K562 (cell line): Measurements from ENCODE around the gene PLCL1. TPM values are rescaled to one million over a fixed set of nuclear protein-coding genes. Genes with fewer than 3 reads are reported as not detected.

Experiments used
- ATAC-seq: fragments of 200-7000 bp; cut with Tn5 transposase; 3 replicates; pipeline ENCODE4 v1.9.1; 2020; ENCODE audit warnings: moderate library complexity
- BruUV-seq: library from RNA; stranded (reverse); fragments of 400-500 nt; replicated peaks from 2 replicates; lab custom pipeline; 2021; lab: Mats Ljungman, UMichigan
- CTCF ChIA-PET: fragments of 300-600 bp; formaldehyde crosslinking; extraction: SDS; loops from one replicate; lab custom pipeline; 2021; ENCODE audit warnings: low intra/inter-chr PET ratio; lab: Yijun Ruan, JAX
- POLR2A ChIA-PET: fragments of 300-600, 350-650 bp; sonication (Branson Sonifier 250); formaldehyde crosslinking; extraction: SDS; loops from one replicate; lab custom pipeline; 2021; ENCODE audit warnings: antibody characterized with exemption, inconsistent platforms; lab: Yijun Ruan, JAX
- DNase-seq, 4 experiments: peaks; one replicate each; pipeline versions ENCODE4 v3.0.0 to v3.0.0-alpha.2; 2011 to 2018; ENCODE audit warnings: low spot score in 3 of 4, mixed read lengths in 3 of 4; ENCODE audit errors: extremely low read depth in 1 of 4
- FAIRE-seq: peaks from 2 replicates; lab custom pipeline; 2011; peaks lifted over from hg19 to GRCh38; lab: Jason Lieb, UNC
- H2AFZ ChIP-seq: 2 replicates; pipeline ENCODE4 v1.6.0; 2011; ENCODE audit warnings: low read depth, low read length, control low read depth, inconsistent platforms
- H3K27ac ChIP-seq: fragments of 200-600 bp; 3 replicates; pipeline ENCODE4 v1.8.0; 2011; ENCODE audit warnings: low read depth, mild to moderate bottlenecking, control low read depth, inconsistent platforms, low read length, moderate library complexity, mixed read lengths; ENCODE audit errors: extremely low read depth
- H3K27me3 ChIP-seq, 2 experiments: fragments of 300-600 bp in 1 of 2; 2 replicates in 1 of 2; 3 replicates in 1 of 2; pipeline versions ENCODE4 v1.6.0 to v1.8.0; 2011; ENCODE audit warnings: inconsistent platforms in 2 of 2, low read length in 2 of 2, mild to moderate bottlenecking in 1 of 2, mixed read lengths in 1 of 2, moderate library complexity in 1 of 2; ENCODE audit not compliant: control insufficient read depth in 2 of 2, insufficient read depth in 2 of 2
- H3K36me3 ChIP-seq: fragments of 300-600 bp; 3 replicates; pipeline ENCODE4 v1.8.0; 2011; ENCODE audit warnings: mild to moderate bottlenecking, low read length, inconsistent platforms; ENCODE audit not compliant: control insufficient read depth, insufficient read depth
- H3K4me1 ChIP-seq, 2 experiments: fragments of 200-600 bp in 1 of 2; replicated peaks in 1 of 2; 2 replicates in 1 of 2; 3 replicates in 1 of 2; pipeline versions ENCODE4 v1.5.1 to v1.8.0; 2011; ENCODE audit warnings: inconsistent platforms in 2 of 2, low read length in 2 of 2, mild to moderate bottlenecking in 1 of 2, mixed read lengths in 1 of 2, moderate library complexity in 1 of 2; ENCODE audit not compliant: control insufficient read depth in 2 of 2, insufficient read depth in 2 of 2
- H3K4me2 ChIP-seq: 2 replicates; pipeline ENCODE4 v1.6.1; 2011; ENCODE audit warnings: low read length, control low read depth, inconsistent platforms, mixed read lengths; ENCODE audit not compliant: insufficient read depth
- H3K4me3 ChIP-seq: fragments of 200-600 bp; sonication (generic), shearing (Covaris generic); 2 replicates; pipeline ENCODE4 v1.5.1; 2016; ENCODE audit warnings: control low read depth, inconsistent platforms
- H3K79me2 ChIP-seq: fragments of 200-600 bp; 3 replicates; pipeline ENCODE4 v1.8.0; 2011; ENCODE audit warnings: low read length, inconsistent platforms; ENCODE audit not compliant: control insufficient read depth, insufficient read depth
- H3K9ac ChIP-seq, 2 experiments: 2 replicates each; pipeline versions ENCODE4 v1.6.0 to v1.6.1; 2011; ENCODE audit warnings: low read depth in 2 of 2, low read length in 2 of 2, control low read depth in 1 of 2, inconsistent platforms in 1 of 2, mild to moderate bottlenecking in 1 of 2, mixed read lengths in 1 of 2; ENCODE audit not compliant: insufficient read depth in 1 of 2
- H3K9me1 ChIP-seq: one replicate; pipeline ENCODE4 v1.6.0; 2011; ENCODE audit warnings: inconsistent platforms, mild to moderate bottlenecking, low read length, moderate library complexity; ENCODE audit not compliant: control insufficient read depth, insufficient read depth
- H3K9me3 ChIP-seq: replicated peaks from 2 replicates; pipeline ENCODE4 v1.5.1; 2011; ENCODE audit warnings: low read depth, low read length, inconsistent platforms; ENCODE audit not compliant: control insufficient read depth, insufficient read depth
- H4K20me1 ChIP-seq: replicated peaks from 2 replicates; pipeline ENCODE4 v1.6.1; 2011; ENCODE audit warnings: low read length, inconsistent platforms, mixed read lengths; ENCODE audit not compliant: control insufficient read depth, insufficient read depth
- ARID2 ChIP-seq: fragments of 450-650 bp; IDR thresholded peaks from 2 replicates; pipeline ENCODE4 v1.6.1; 2017; ENCODE audit warnings: antibody characterized with exemption, mild to moderate bottlenecking
- CTCF ChIP-seq, 3 experiments: IDR thresholded peaks in 2 of 3; conservative IDR thresholded peaks in 1 of 3; 2 replicates each; pipeline ENCODE4 v1.5.1; 2011 to 2012; ENCODE audit warnings: low read length in 3 of 3, mild to moderate bottlenecking in 3 of 3, control low read depth in 2 of 3, improper control_type of control experiment in 1 of 3, inconsistent platforms in 1 of 3, low read depth in 1 of 3, mixed read lengths in 1 of 3, moderate library complexity in 1 of 3; ENCODE audit not compliant: insufficient read depth in 2 of 3
- EP400 ChIP-seq: fragments of 450-650 bp; IDR thresholded peaks from 2 replicates; pipeline ENCODE4 v1.6.1; 2017; ENCODE audit warnings: antibody characterized with exemption, mild to moderate bottlenecking, moderate library complexity
- MECOM ChIP-seq: fragments of 250-450 bp; sonication (Bioruptor Pico); IDR thresholded peaks from 2 replicates; pipeline ENCODE4 v1.8.0; 2022; ENCODE audit warnings: inconsistent platforms
- MGA ChIP-seq: fragments of 450-650 bp; IDR thresholded peaks from 2 replicates; pipeline ENCODE4 v1.6.1; 2016; ENCODE audit warnings: mild to moderate bottlenecking, moderate library complexity
- MTF1 ChIP-seq: fragments of 250-450 bp; sonication (Bioruptor Pico); IDR thresholded peaks from 2 replicates; pipeline ENCODE4 v1.9.0; 2021; ENCODE audit warnings: moderate library complexity, mild to moderate bottlenecking, inconsistent platforms, borderline replicate concordance
- NBN ChIP-seq: fragments of 450-650 bp; IDR thresholded peaks from 2 replicates; pipeline ENCODE4 v1.6.1; 2016; ENCODE audit warnings: low read depth, mild to moderate bottlenecking
- NONO ChIP-seq, 2 experiments: fragments of 200-400 bp in 1 of 2; fragments of 450-650 bp in 1 of 2; formaldehyde crosslinking in 1 of 2; IDR thresholded peaks; 2 replicates each; pipeline ENCODE4 v1.6.1; 2017; ENCODE audit warnings: low read depth in 2 of 2, mild to moderate bottlenecking in 2 of 2, moderate library complexity in 2 of 2, low read length in 1 of 2
- in situ Hi-C: fragments of 300-500 bp; cut with MboI; formaldehyde crosslinking; loops from 4 replicates; pipeline ENCODE4 v1.15.0; 2018; ENCODE audit warnings: inconsistent platforms, mixed read lengths
- intact Hi-C: fragments of 100-400 bp; cut with micrococcal nuclease; formaldehyde crosslinking; loops from 2 replicates; pipeline ENCODE4 v1.14.2; 2022
- polyA plus RNA-seq, 8 experiments: library from polyadenylated mRNA; depleted of rRNA in 4 of 8; stranded (reverse) in 5 of 8; unstranded in 3 of 8; fragments of >200 nt; fragmentation: Nextera tagmentation in 2 of 8; fragmentation: Illumina TruSeq in 1 of 8; extraction: Ambion mirVana in 2 of 8; extraction: Trizol in 1 of 8; gene quantifications; 2 replicates each; pipeline versions ENCODE4 v1.2.1 to v1.2.3, GENCODE V29; 2011 to 2014; ENCODE audit warnings: inconsistent platforms in 1 of 8, missing spikeins in 1 of 8
- total RNA-seq, 7 experiments: library from RNA; depleted of rRNA in 6 of 7; stranded (reverse); fragments of >200 nt in 6 of 7; fragmentation: Illumina TruSeq in 2 of 7; extraction: Trizol in 2 of 7; gene quantifications; 2 replicates each; pipeline versions ENCODE4 v1.2.1 to v1.2.3, GENCODE V29; 2011 to 2021; ENCODE audit warnings: low replicate concordance in 1 of 7

PLCL1 gene
- total and polyA plus RNA-seq, 9 of the 15 experiments (the other 6 are each of a cell fraction or from before 2014, with no cell fraction given): 2.0 to 17.7 (median 8.6) TPM

- ChIA-PET POLR2A (interaction anchor here (1.6 kb wide), 1 partner anchor 8 kb away, joined by 4 read pairs; no protein-coding TSS in a partner anchor), CTCF (no interaction called here)
- no peak for FAIRE-seq
- no peak overlapping the region for H3K4me2 ChIP-seq
- intact Hi-C loops: loop anchor here (2.0 to 5.0 kb wide), 5 partner anchors 39 to 124 kb away; partner anchors contain the start of gene PLCL1
- no peaks in the 10 kb centered on the region for H3K9me1 ChIP-seq
- H2AFZ ChIP-seq: no peak overlapping the region
- DNase-seq: no peak
- no TSS peak for BruUV-seq
- in situ Hi-C loops: no loop called here
- peaks cover 77% of the 10 kb centered on the region for H3K79me2 ChIP-seq
- H3K4me1 ChIP-seq: peaks cover 4 to 75% of the 10 kb centered on the region in 2 experiments
- no peaks in the 10 kb centered on the region; the same call in 2 of the 3 replicates for H3K36me3 ChIP-seq
- peak overlapping the region in 1 of 2 experiments; percentile 73; a peak in 1 of 4 replicates for H3K9ac ChIP-seq
- ATAC-seq: no peak
- H3K4me3 ChIP-seq: no peak overlapping the region
- H3K9me3 ChIP-seq: no peaks in the 10 kb centered on the region
- peak overlapping the region; percentile 88; the same call in 2 of the 3 replicates for H3K27ac ChIP-seq
- no peaks in the 10 kb centered on the region for H3K27me3 ChIP-seq
- H4K20me1 ChIP-seq: no peaks in the 10 kb centered on the region
- no peak for TF ChIP-seq ARID2
- TF ChIP-seq MECOM (CRISPR knock-in tag): no peak
- TF ChIP-seq CTCF (IDR thresholded peaks at IDR 0.05 in 2 of 3, conservative IDR thresholded peaks at IDR 0.05 in 1 of 3; ENCODE audit: insufficient read depth in 2 of 3, low read depth in 1 of 3, low read length in 3 of 3): no peak
- TF ChIP-seq MGA: no peak
- no peak for TF ChIP-seq MTF1 (CRISPR knock-in tag)
- TF ChIP-seq NBN: no peak
- TF ChIP-seq NONO (IDR thresholded peaks at IDR 0.05; ENCODE audit: low read depth in 2 of 2, low read length in 1 of 2): no peak
- TF ChIP-seq EP400: no peak
Observed at GRCh38 chr2:197927994-197928393, 123.6 kb downstream of the PLCL1 start.
